Gastroesophageal sphincter (tissue), 4 donors: ENCODE measurements around the gene PTPN3. TPM values are rescaled to one million over a fixed set of nuclear protein-coding genes. Genes with fewer than 3 reads are reported as not detected.
A peak's percentile ranks its signal among the peaks of the same experiment; 100 is the strongest.

ENCODE experiments used
- ATAC-seq: fragments of 150-250 bp; one replicate; pipeline ENCODE4 v1.9.1; 2016; ENCODE audit warnings: mild to moderate bottlenecking, moderate library complexity
- H3K27ac ChIP-seq, 4 donors: fragments of 200-600 bp; sonication (generic) in 3 of 4; 1 replicate in 3 of 4; 2 replicates in 1 of 4; pipeline ENCODE4 v1.5.1; 2016 to 2019
- H3K27me3 ChIP-seq: fragments of 200-600 bp; sonication (generic); one replicate; pipeline ENCODE4 v1.5.1; 2019
- H3K36me3 ChIP-seq, 2 donors: fragments of 200-600 bp; sonication (generic); one replicate each; pipeline ENCODE4 v1.5.1; 2019; ENCODE audit warnings: control low read depth in 1 of 2
- H3K4me1 ChIP-seq, 3 donors: fragments of 200-600 bp; sonication (generic); 1 replicate in 2 of 3; 2 replicates in 1 of 3; pipeline ENCODE4 v1.5.1; 2016 to 2019; ENCODE audit warnings: control low read depth in 2 of 3
- H3K4me3 ChIP-seq, 2 donors: fragments of 200-600 bp; sonication (generic); one replicate each; pipeline ENCODE4 v1.5.1; 2019; ENCODE audit warnings: mild to moderate bottlenecking in 1 of 2, moderate library complexity in 1 of 2
- H3K9me3 ChIP-seq, 3 donors: fragments of 200-600 bp; sonication (generic); one replicate each; pipeline ENCODE4 v1.5.1; 2017 to 2019; ENCODE audit warnings: control low read depth in 2 of 3
- CTCF ChIP-seq, 4 experiments: fragments of 200-600 bp in 2 of 4; fragments of 450-650 bp in 2 of 4; sonication (generic) in 1 of 4; IDR thresholded peaks; one replicate each; pipeline ENCODE4 v1.5.1; 2017 to 2019; ENCODE audit warnings: antibody characterized with exemption in 4 of 4, mild to moderate bottlenecking in 2 of 4, moderate library complexity in 2 of 4
- EP300 ChIP-seq: sonication (generic); formaldehyde crosslinking; IDR thresholded peaks from one replicate; pipeline ENCODE4 v1.6.1; 2017; ENCODE audit warnings: antibody characterized with exemption, mild to moderate bottlenecking
- POLR2A ChIP-seq, 2 donors: fragments of 450-650 bp; IDR thresholded peaks; one replicate each; pipeline ENCODE4 v1.6.1; 2017; ENCODE audit warnings: antibody characterized with exemption in 2 of 2, mild to moderate bottlenecking in 2 of 2, moderate library complexity in 1 of 2
- POLR2AphosphoS5 ChIP-seq: sonication (generic); formaldehyde crosslinking; IDR thresholded peaks from one replicate; pipeline ENCODE4 v1.6.1; 2017; ENCODE audit warnings: antibody characterized with exemption
- whole genome bisulfite sequencing, 2 donors: methylation state at CpG; one replicate each; pipeline ENCODE4 v1.1.5; 2018; ENCODE audit warnings: low coverage in 1 of 2; 5-methylcytosine and 5-hydroxymethylcytosine counted together
- total RNA-seq, 4 donors: library from RNA; depleted of rRNA; stranded (reverse); fragments of >200 nt; gene quantifications; one replicate each; pipeline ENCODE4 v1.1.0, GENCODE V29; 2016

Gene PTPN3
- total RNA-seq, 4 donors from 2014 or later = 1.2 to 3.4 (median 1.6) TPM

- Histone ChIP-seq H3K27me3 (no peaks in the 10 kb centered on the region), H3K4me3 (no peak overlapping the region), H3K9me3 (no peaks in the 10 kb centered on the region), H3K4me1 (peaks cover 0 to 12% (median 0%) of the 10 kb centered on the region in 3 donors), H3K36me3 (no peaks in the 10 kb centered on the region), H3K27ac (peak overlapping the region in 2 of 4 donors; percentile 36 to 69)
- WGBS, 2 donors = 20 to 89% methylated on average over 1 to 5 of the region's 6 CpGs
- no peak for TF ChIP-seq POLR2AphosphoS5
- TF ChIP-seq EP300 = no peak
- TF ChIP-seq CTCF (IDR thresholded peaks at IDR 0.05) = no peak
- no peak for TF ChIP-seq POLR2A (IDR thresholded peaks at IDR 0.05)
- no peak for ATAC-seq
Measured at GRCh38 chr9:109417585-109418544, 80.2 kb downstream of the PTPN3 start.

GRCh38 chr9:109417054-109417453 is 81.1 kb downstream of the PTPN3 start:
- TF ChIP-seq POLR2A (IDR thresholded peaks at IDR 0.05) (no peak), POLR2AphosphoS5 (peak; percentile 14)
- Histone ChIP-seq H3K36me3 (no peaks in the 10 kb centered on the region), H3K9me3 (no peaks in the 10 kb centered on the region), H3K27ac (peak overlapping the region in 2 of 4 donors; percentile 36 to 69), H3K4me3 (peak overlapping the region in 1 of 2 donors; percentile 1), H3K4me1 (peaks cover 0 to 12% (median 0%) of the 10 kb centered on the region in 3 donors), H3K27me3 (no peaks in the 10 kb centered on the region)
- no peak for ATAC-seq
- WGBS, 2 donors = 29 to 47% methylated on average over 8 of the region's 8 CpGs

GRCh38 chr9:109416135-109416706 is 81.9 kb downstream of the PTPN3 start:
- no peak for ATAC-seq
- Histone ChIP-seq H3K27me3 (no peaks in the 10 kb centered on the region), H3K4me3 (no peak overlapping the region), H3K36me3 (no peaks in the 10 kb centered on the region), H3K4me1 (peaks cover 0 to 12% (median 0%) of the 10 kb centered on the region in 3 donors), H3K9me3 (no peaks in the 10 kb centered on the region), H3K27ac (peak overlapping the region in 1 of 4 donors; percentile 69)
- TF ChIP-seq POLR2A (IDR thresholded peaks at IDR 0.05) (no peak), CTCF (IDR thresholded peaks at IDR 0.05) (no peak), POLR2AphosphoS5 (no peak), EP300 (no peak)
- WGBS, 2 donors = 80 to 90% methylated on average over 1 to 10 of the region's 10 CpGs

- TF ChIP-seq EP300 = no peak
- no peak for TF ChIP-seq POLR2AphosphoS5
- TF ChIP-seq POLR2A (IDR thresholded peaks at IDR 0.05) = no peak
- no peak for TF ChIP-seq CTCF (IDR thresholded peaks at IDR 0.05)
- Histone ChIP-seq H3K36me3 (peaks cover 0 to 1% of the 10 kb centered on the region in 2 donors), H3K4me1 (peaks cover 0 to 12% (median 0%) of the 10 kb centered on the region in 3 donors), H3K27me3 (no peaks in the 10 kb centered on the region), H3K9me3 (no peaks in the 10 kb centered on the region), H3K4me3 (no peak overlapping the region), H3K27ac (no peak overlapping the region)
- ATAC-seq = no peak
- 52 to 67% methylated on average over 3 to 7 of the region's 7 CpGs for WGBS, 2 donors
Measured at GRCh38 chr9:109414125-109414785, 83.9 kb downstream of the PTPN3 start.

GRCh38 chr9:109411798-109412352 is 86.2 kb downstream of the PTPN3 start:
- no peak for ATAC-seq
- Histone ChIP-seq H3K4me1 (peaks cover 0 to 5% (median 0%) of the 10 kb centered on the region in 3 donors), H3K4me3 (no peak overlapping the region), H3K27ac (no peak overlapping the region), H3K27me3 (no peaks in the 10 kb centered on the region), H3K9me3 (no peaks in the 10 kb centered on the region), H3K36me3 (peaks cover 0 to 7% of the 10 kb centered on the region in 2 donors)
- peak in 2 of 4 experiments; percentile 18 to 38 for TF ChIP-seq CTCF (IDR thresholded peaks at IDR 0.05)
- TF ChIP-seq EP300 = no peak
- no peak for TF ChIP-seq POLR2AphosphoS5
- 54 to 60% methylated on average over 5 of the region's 5 CpGs for WGBS, 2 donors
